Mucosa of stomach (tissue), 1 donor: ENCODE data around the gene TCOF1.

ENCODE experiments used
- H3K27me3 ChIP-seq: one replicate; pipeline ENCODE4 v1.7.0; 2013; ENCODE audit warnings: mild to moderate bottlenecking, low read length; ENCODE audit not compliant: control insufficient read depth, insufficient read depth
- H3K36me3 ChIP-seq: one replicate; pipeline ENCODE4 v1.7.0; 2013; ENCODE audit warnings: low read length; ENCODE audit not compliant: control insufficient read depth, insufficient read depth
- H3K4me1 ChIP-seq: one replicate; pipeline ENCODE4 v1.7.0; 2013; ENCODE audit warnings: mild to moderate bottlenecking, low read length; ENCODE audit not compliant: control insufficient read depth, insufficient read depth
- H3K4me3 ChIP-seq: one replicate; pipeline ENCODE4 v1.7.0; 2013; ENCODE audit warnings: low read length
- H3K9ac ChIP-seq: one replicate; pipeline ENCODE4 v1.7.0; 2013; ENCODE audit warnings: mild to moderate bottlenecking, low read length, moderate library complexity
- H3K9me3 ChIP-seq: one replicate; pipeline ENCODE4 v1.7.0; 2013; ENCODE audit warnings: mild to moderate bottlenecking, low read length, moderate library complexity; ENCODE audit not compliant: control insufficient read depth
- donor health status: Pancreatic carcinoma.

TCOF1 gene

DNA sequence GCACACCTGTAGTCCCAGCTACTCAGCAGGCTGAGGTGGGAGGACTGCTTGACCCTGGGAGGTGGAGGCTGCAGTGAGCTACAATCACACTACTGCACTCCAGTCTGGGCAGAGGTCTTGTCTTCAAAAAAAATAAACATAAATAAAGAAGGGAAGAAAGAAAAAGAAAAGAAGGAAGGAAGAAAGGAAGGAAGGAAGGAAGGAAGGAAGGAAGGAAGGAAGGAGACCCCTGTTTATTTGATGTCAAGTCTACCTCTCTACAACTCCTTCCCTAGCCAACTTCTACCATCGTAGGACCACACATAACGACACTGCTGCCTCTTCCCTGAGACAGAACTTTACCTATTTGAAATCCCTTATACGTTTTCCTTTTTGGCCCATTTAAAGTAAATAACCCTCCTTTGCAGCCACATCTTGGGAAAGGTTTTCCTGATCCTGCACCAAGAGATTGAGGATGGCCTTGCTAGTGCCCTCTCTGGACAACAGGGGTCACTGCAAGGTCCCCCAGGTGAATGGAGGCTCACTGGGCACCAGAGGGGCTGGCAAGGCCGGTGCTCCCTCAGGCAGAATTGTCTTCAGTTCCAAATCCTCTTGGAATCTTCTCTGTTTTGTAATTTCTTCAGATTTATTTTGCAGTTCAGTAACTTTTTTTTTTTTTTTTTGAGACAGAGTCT lies 81.5 kb downstream of the TCOF1 start:
- Histone ChIP-seq H3K9ac (no peak overlapping the region), H3K4me3 (no peak overlapping the region), H3K36me3 (peaks cover 8% of the 10 kb centered on the region), H3K4me1 (peaks cover 6% of the 10 kb centered on the region), H3K9me3 (no peaks in the 10 kb centered on the region), H3K27me3 (no peaks in the 10 kb centered on the region)

- Histone ChIP-seq H3K4me1 (peaks cover 4% of the 10 kb centered on the region), H3K27me3 (no peaks in the 10 kb centered on the region), H3K9me3 (no peaks in the 10 kb centered on the region), H3K36me3 (peaks cover 16% of the 10 kb centered on the region), H3K4me3 (no peak overlapping the region), H3K9ac (no peak overlapping the region)
Observed at GRCh38 chr5:150440948-150441812, 83.7 kb downstream of the TCOF1 start.

DNA sequence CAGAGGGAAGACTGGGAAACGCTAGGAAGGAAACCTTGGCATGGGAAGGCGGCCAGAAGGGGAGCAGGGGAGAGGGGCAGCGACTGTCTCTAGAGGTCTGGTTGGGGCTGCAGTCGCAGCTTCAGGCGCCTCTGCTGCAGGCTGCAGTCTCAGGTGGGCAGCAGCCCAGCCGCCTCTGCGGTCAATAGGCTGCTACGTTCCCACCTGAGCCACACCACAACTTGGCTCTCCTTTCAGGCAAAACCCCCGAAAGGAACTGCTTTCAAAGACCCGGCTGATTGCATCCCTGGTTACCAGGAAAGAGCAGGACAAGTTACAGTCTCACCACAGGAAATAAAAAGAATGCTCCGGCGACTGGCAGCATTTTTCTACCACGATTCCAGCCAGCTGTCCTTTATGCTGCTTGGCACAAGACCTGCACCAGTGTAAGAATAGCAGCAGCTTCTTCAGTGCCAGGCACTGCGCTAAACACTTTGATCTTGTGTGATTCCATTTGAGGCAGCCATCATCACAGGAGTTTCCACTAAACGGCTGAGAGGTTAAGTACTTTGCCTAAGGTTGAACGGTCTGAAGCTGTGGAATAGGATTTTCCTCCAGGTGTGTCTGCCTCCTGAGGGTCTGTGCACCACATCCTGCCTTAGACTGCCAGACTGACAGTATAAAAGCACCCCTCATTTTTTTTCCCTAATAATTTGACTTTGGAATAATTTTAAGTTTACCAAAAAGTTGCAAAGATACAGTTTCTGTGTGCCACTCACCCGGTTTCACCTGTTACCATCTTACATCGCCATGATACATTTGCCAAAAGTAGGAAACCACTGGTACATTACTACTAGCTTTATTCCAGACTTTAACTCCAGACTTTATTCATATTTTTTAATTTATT lies 84.6 kb downstream of the TCOF1 start:
- H3K4me3 ChIP-seq: no peak overlapping the region
- H3K36me3 ChIP-seq: peaks cover 25% of the 10 kb centered on the region
- H3K27me3 ChIP-seq: no peaks in the 10 kb centered on the region
- no peaks in the 10 kb centered on the region for H3K9me3 ChIP-seq
- no peak overlapping the region for H3K9ac ChIP-seq
- H3K4me1 ChIP-seq: no peaks in the 10 kb centered on the region

DNA sequence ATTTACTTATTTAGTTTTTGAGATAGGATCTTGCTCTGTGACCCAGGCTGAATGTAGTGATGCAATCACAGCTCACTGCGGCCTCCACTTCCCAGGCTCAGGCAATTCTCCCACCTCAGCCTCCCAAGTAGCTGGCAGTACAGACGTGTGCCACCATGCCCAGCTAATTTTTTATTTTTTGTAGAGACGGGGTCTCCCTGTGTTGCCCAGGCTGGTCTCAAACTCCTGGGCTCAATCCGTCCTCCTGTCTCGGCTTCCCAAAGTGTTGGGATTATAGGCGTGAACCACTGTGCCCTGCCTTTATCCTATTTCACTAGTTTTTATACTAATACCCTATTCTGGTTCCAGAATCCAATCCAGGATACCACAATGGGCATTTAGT lies 85.2 kb downstream of the TCOF1 start:
- peaks cover 1% of the 10 kb centered on the region for H3K4me1 ChIP-seq
- H3K27me3 ChIP-seq: no peaks in the 10 kb centered on the region
- H3K4me3 ChIP-seq: no peak overlapping the region
- no peaks in the 10 kb centered on the region for H3K9me3 ChIP-seq
- no peak overlapping the region for H3K9ac ChIP-seq
- peaks cover 26% of the 10 kb centered on the region for H3K36me3 ChIP-seq

DNA sequence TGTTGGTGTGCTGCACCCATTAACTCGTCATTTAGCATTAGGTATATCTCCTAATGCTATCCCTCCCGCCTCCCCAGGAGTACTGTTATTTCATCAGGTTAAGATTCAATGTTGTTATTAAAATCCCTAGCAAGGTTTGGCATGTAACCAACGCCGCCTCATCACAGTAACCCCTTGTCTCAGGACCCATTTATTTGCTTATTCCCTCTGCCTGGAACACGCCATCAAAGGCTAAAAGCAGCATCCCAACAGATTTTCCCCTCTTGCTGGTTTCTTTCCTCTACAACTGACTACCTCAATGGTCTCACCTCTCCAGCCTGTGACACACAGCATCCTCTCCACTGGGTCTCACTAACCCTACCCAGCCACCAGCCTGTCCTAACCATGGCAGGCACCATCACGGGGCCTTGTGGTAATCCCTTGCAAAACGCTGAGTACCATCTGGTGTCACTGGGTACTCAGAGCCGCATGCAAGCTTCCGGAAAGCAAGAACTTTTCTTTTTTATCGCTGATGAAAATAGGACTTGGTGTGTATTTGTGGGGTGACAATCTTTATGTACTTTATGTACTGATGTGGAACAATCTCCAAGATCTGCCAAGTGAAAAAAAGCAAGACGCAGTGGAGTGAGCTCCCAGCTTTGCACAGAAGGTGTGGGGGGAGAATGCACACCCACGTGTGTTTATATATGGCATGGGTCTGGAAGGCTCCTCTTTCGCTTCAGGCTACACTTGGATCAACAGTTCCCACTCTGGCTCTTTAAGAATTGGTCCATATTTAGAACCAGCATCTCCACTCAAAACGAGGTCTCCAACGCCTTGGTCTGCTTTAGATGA lies 86.0 kb downstream of the TCOF1 start:
- Histone ChIP-seq H3K4me3 (no peak overlapping the region), H3K9ac (no peak overlapping the region), H3K27me3 (no peaks in the 10 kb centered on the region), H3K9me3 (no peaks in the 10 kb centered on the region), H3K4me1 (peaks cover 9% of the 10 kb centered on the region), H3K36me3 (peaks cover 26% of the 10 kb centered on the region)

GRCh38 chr5:150444770-150445169 lies 87.3 kb downstream of the TCOF1 start:
- Histone ChIP-seq H3K4me1 (peaks cover 13% of the 10 kb centered on the region), H3K9ac (no peak overlapping the region), H3K9me3 (no peaks in the 10 kb centered on the region), H3K36me3 (peaks cover 26% of the 10 kb centered on the region), H3K27me3 (no peaks in the 10 kb centered on the region), H3K4me3 (no peak overlapping the region)

GRCh38 chr5:150446088-150446487 lies 88.6 kb downstream of the TCOF1 start:
- peaks cover 13% of the 10 kb centered on the region for H3K4me1 ChIP-seq
- peaks cover 26% of the 10 kb centered on the region for H3K36me3 ChIP-seq
- no peak overlapping the region for H3K9ac ChIP-seq
- H3K27me3 ChIP-seq: no peaks in the 10 kb centered on the region
- H3K4me3 ChIP-seq: no peak overlapping the region
- no peaks in the 10 kb centered on the region for H3K9me3 ChIP-seq

DNA sequence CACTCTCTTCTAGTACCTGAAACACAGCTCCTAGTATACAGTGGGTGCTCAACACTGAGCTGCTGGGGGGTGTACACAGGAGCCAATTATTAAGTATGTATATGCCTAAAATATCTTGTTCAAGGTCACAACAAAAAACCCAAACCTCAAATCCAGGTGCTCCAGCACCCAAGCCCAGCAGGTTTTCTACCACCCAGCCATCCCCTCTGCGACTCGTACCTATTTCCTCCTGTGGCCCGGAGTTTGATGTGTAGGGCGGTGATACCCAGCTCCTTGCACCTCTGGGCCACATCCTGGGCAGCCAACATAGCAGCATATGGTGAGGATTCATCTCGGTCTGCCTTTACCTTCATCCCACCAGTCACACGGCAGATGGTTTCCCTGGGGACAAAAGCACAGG lies 89.1 kb downstream of the TCOF1 start:
- H3K4me1 ChIP-seq: peaks cover 13% of the 10 kb centered on the region
- no peak overlapping the region for H3K4me3 ChIP-seq
- no peak overlapping the region for H3K9ac ChIP-seq
- no peaks in the 10 kb centered on the region for H3K9me3 ChIP-seq
- peaks cover 26% of the 10 kb centered on the region for H3K36me3 ChIP-seq
- H3K27me3 ChIP-seq: no peaks in the 10 kb centered on the region

DNA sequence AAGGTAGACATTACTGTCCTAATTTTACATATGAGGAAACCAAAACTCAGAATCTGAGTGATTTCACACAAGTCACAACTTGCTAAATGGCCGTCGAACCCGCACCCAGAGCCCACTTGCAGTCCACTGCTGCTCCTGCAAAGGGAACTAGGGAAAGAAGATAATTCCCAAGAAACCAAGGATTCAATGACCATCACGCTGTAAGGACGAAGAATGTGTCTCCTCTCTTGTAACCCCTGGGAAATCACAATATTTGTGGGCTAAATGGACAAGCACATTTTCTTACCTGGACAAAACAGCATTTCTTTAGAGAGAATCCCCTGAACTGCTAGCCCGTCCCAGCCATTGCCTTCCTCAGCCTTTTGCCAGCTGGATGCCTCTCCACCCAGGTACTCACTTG lies 89.7 kb downstream of the TCOF1 start:
- Histone ChIP-seq H3K4me3 (no peak overlapping the region), H3K9me3 (no peaks in the 10 kb centered on the region), H3K27me3 (no peaks in the 10 kb centered on the region), H3K9ac (no peak overlapping the region), H3K4me1 (peaks cover 13% of the 10 kb centered on the region), H3K36me3 (peaks cover 26% of the 10 kb centered on the region)

GRCh38 chr5:150448334-150448733 lies 90.8 kb downstream of the TCOF1 start:
- no peaks in the 10 kb centered on the region for H3K27me3 ChIP-seq
- H3K9ac ChIP-seq: peak overlapping the region; percentile 90
- peak overlapping the region; percentile 72 for H3K4me3 ChIP-seq
- H3K4me1 ChIP-seq: peaks cover 13% of the 10 kb centered on the region
- H3K36me3 ChIP-seq: peaks cover 24% of the 10 kb centered on the region
- no peaks in the 10 kb centered on the region for H3K9me3 ChIP-seq

GRCh38 chr5:150448952-150449516 lies 91.5 kb downstream of the TCOF1 start:
- Histone ChIP-seq H3K36me3 (peaks cover 18% of the 10 kb centered on the region), H3K9ac (peak overlapping the region; percentile 90), H3K4me1 (peaks cover 13% of the 10 kb centered on the region), H3K9me3 (no peaks in the 10 kb centered on the region), H3K27me3 (no peaks in the 10 kb centered on the region), H3K4me3 (peak overlapping the region; percentile 72)
